Fibroblast of skin of back (primary cell): ENCODE results near the gene ANTXR1.
"Not testable (repeated sequence)": the region's sequence is repeated elsewhere in the genome, so short reads cannot be mapped to it uniquely, and the experiment has no call there.

Experiments used
- DNase-seq: peaks from one replicate; pipeline ENCODE4 v3.0.0-alpha.2; 2013

ANTXR1 gene

GRCh38 chr2:69212238-69213028, 199.5 kb downstream of the ANTXR1 start:
- no peak for DNase-seq

DNA sequence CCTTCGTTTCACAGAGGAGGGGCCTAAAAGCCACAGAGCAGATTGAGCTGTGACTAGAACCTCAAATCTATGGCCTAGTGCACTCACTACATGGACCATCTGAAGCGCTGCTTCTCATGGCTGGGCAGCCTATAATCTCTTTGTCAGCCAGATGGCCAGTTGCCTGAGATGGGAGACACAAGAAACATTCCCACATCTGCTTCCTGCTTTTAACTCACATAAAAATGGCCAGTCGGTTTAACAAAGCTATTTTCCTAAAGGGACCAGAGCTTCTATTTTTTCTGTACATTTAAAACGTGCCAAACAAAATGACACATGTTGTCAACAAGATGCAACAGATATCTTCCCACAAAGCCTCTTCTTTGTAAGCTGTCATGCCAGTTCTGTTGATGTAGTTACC, 200.2 kb downstream of the ANTXR1 start:
- no peak for DNase-seq

GRCh38 chr2:69213782-69214181, 200.8 kb downstream of the ANTXR1 start:
- DNase-seq, result no peak

GRCh38 chr2:69214898-69215297, 201.9 kb downstream of the ANTXR1 start:
- peak; percentile 73 for DNase-seq

- DNase-seq, result no peak
Measured at GRCh38 chr2:69216535-69217332, 203.8 kb downstream of the ANTXR1 start.

GRCh38 chr2:69217333-69218080, 204.5 kb downstream of the ANTXR1 start:
- DNase-seq, result no peak

GRCh38 chr2:69221512-69221911, 208.5 kb downstream of the ANTXR1 start:
- DNase-seq, result no peak

- DNase-seq, result peak; percentile 73
Measured at GRCh38 chr2:69221960-69222751, 209.2 kb downstream of the ANTXR1 start.

DNA sequence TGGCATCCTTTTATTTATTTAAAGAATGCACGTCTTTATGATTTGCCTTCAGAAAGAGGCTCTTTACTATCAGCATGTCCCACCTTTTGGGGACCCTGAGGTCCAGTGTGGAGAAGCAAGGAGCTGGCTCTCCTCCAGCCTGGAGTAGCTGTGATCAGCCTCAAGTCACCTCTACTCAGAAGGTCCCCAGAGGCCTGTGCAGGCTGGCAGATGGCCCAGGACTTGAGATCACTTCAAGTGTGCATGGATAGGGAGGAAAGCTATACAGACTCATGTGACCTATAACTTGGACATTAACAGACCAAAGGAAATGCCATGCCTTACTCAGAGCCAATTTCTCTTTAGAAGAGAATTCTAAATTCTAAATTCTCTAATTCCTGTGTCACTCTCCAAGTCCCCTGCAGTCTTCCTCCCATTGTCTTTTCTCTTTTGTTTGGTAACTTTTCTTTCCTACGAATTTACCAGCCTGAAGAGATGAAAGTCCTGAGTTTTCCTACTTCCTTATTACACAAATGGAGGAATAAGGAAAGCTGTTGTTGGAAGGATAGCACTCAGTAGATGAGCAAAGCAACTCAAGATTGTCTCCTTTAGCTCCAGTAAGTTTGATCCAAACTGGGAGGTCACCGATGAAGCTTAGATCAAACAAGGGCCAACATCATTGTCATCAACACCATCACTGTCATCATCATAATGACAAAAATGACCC, 210.1 kb downstream of the ANTXR1 start:
- DNase-seq, result peak; percentile 84

- DNase-seq, result no peak
Measured at GRCh38 chr2:69223759-69224511, 211.0 kb downstream of the ANTXR1 start.

DNA sequence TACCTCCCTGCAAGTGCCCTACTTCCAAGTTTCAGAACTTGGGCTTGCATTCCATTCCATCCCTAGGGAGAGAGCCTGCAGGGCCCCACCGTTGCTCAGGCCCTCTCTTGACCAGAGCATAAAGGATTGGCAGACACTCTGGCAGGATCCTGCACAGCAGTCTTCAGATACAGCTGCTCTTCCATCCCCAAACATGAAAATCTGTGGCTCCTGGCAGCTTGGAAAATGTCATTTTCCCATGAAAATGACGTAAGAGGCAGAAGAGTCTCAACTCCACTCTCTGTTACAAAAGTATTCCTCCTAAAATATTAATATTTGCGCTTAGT, 211.5 kb downstream of the ANTXR1 start:
- DNase-seq, result peak; percentile 41

- peak; percentile 72 for DNase-seq
Measured at GRCh38 chr2:69225933-69226332, 213.0 kb downstream of the ANTXR1 start.

DNA sequence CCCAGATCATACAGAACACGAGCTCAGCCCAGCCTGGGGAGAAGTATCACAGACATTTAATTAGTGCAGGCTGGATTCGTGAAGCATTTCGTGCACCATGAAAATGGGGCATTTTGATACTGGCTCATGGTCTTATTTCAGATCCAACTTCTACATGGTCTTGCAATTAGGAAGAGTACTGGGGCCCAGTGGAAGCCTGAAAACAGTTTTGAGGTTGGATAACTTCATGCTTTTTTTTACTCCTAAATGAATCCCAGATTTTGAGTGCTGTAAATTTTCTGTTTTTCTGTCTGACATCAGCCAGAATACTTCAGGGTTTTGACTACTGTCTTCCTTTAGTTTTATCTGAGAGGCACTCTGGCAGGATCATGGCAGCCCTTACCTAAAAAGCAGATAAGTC, 213.9 kb downstream of the ANTXR1 start:
- DNase-seq, result no peak

DNA sequence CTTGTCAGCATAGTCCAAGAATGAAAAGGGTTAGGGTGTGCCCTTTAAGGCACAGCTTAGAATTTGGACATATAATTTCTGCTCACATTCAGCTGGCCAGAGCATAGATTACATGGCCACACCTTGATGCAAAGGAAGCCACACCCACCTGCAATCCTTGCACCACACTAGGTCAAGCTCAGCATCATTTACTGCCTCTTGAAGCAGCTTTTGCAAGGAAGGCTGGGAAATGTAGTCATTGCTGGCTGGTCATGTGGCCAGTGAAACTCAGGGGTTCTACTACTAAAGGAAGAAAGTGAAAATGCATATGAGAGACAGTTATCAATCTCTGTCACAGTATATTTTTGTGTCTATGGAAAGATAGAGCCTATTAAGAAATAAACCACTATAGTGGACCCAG, 214.7 kb downstream of the ANTXR1 start:
- DNase-seq, result no peak

GRCh38 chr2:69230946-69231345, 218.0 kb downstream of the ANTXR1 start:
- DNase-seq, result not testable (repeated sequence)

DNA sequence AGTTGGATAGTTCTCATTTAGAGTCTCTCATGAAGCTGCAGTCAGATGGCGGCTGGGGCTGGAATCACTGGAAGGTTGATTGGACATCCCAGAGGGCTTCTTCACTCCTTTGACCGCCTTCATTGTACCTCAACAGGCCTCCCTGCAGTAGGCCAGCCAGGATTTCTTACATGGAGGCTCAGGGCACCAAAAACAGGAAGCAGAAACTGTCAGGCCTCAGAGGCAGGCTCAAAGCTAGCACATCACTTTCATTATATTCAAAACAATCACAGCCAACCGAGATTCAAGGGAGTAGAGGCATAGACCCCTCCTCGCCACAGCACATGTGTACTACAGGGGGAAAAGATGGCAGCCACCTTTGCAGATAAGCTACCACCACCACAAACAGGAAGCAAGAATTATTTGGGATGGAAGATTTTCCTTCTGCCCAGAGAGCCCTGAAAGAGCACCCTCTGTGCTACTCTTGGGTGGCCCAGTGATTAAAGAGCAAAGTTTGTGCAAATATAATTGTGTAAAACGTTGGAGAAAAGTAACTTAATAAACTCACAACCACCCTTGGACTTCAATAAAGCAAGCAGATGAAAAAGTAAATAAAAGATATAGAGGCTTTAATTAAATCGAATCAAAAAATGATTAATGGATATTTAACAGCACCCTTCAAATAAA, 218.8 kb downstream of the ANTXR1 start:
- DNase-seq, result no peak

GRCh38 chr2:69235835-69236234, 222.9 kb downstream of the ANTXR1 start:
- not testable (repeated sequence) for DNase-seq

DNA sequence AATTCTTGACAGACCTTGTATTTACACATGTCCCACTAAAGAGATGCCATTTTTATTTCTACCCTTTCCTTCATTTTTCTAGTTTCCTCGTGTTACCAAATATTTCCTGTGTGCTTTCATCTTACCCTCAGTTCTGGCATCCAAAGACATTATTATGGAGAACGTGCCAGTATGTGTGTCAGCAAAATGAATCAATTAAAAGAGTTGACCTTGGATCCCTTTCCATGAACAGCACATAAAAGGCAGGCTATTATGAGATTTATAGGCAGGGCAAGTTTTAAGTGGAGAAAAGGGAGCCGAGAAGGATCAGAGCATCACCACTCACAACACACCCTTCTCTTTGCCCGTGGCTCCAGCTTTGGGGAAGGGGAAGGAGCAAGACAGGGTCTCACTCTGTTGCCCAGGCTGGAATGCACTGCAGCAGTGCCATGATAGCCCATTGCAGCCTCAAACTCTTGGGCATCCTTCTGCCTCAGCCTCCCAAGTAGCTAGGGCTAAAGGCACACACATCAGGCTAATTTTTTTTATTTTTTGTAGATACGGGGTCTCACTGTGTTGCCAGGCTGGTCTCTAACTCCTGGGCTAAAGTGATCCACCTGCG, 224.2 kb downstream of the ANTXR1 start:
- DNase-seq, result no peak

DNA sequence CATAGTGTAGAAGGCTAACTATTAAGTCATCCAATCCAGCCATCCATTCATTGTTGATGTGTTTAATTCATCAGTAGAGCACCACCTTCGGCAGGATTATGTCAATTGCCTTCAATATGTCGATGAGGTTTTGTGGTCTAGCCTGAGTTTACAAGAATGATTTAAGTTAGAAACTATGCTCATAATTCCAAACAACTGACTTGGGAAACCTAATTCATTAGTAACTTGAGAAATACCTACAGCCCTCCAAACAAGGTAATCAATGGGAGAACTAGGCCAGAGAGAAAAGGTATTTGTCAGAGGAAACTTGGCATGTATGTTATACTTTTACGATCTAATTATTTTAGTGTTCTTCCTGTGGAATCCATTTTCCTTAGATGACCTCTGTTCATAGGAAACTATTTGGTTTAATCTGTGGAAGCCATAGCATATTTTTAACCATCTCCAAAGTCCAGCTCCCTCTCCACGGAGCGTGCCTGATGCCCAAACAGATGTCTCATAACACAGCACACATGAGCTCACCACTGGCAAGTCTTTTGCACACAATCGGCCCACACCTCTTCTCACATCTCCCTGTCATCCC, 225.6 kb downstream of the ANTXR1 start:
- DNase-seq, result no peak

DNA sequence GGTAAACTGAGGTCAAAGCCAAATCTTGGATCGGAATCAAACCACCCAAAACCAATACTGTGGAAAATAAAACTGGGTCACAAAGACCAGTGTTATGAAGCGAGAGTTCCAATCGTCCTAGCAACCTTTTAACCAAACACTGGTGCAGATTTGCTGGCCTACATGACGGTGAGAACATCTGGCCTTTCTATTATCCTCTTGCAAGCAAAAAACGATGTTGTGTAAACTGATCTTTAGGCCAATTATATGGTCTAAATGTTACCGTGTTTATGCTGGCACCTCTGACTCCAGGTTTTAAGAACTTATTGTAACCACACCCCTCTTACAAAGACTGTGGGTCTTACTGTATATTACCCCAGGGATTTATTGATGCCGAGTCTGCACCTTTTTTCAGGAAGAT, 228.1 kb downstream of the ANTXR1 start:
- no peak for DNase-seq
